Measurements from ENCODE around the gene IL18BP. TPM values are rescaled to one million over a fixed set of nuclear protein-coding genes. Genes with fewer than 3 reads are reported as not detected.

The IL18BP gene
- total RNA-seq, 1 donor from 2014 or later = 7.5 TPM

- Histone ChIP-seq H3K4me3 (no peak overlapping the region), H3K79me2 (ENCODE audit: low read depth) (no peaks in the 10 kb centered on the region), H3K4me1 (no peaks in the 10 kb centered on the region), H3K27me3 (no peaks in the 10 kb centered on the region), H3K36me3 (no peaks in the 10 kb centered on the region), H3K9ac (no peak overlapping the region), H3K4me2 (no peak overlapping the region), H3K27ac (no peak overlapping the region), H2AFZ (replicated peaks) (no peak overlapping the region), H3K9me3 (ENCODE audit: low read depth) (no peaks in the 10 kb centered on the region), H4K20me1 (ENCODE audit: low read depth) (peaks cover 23% of the 10 kb centered on the region), H3F3A (ENCODE audit: low read depth) (no peaks in the 10 kb centered on the region)
- Mint-ChIP-seq H3K27me3 (ENCODE audit: insufficient read depth, low read depth) (peaks cover 11% of the 10 kb centered on the region), H3K9me3 (no peaks in the 10 kb centered on the region), H3K27ac (no peak overlapping the region), H3K4me1 (no peaks in the 10 kb centered on the region), H3K36me3 (peaks cover 50% of the 10 kb centered on the region), H3K4me3 (no peak overlapping the region)
- DNase-seq (ENCODE audit: low spot score) = peak; percentile 49
- TF ChIP-seq CTCF (IDR thresholded peaks at IDR 0.05) = peak; percentile 44
- TF ChIP-seq EZH2phosphoT487 (IDR thresholded peaks at IDR 0.05) = no peak
- TF ChIP-seq EZH2 (IDR thresholded peaks at IDR 0.05) = no peak
Measured at GRCh38 chr11:72015511-72016061, 16.9 kb downstream of the IL18BP start.

GRCh38 chr11:72018171-72018570, 19.5 kb downstream of the IL18BP start:
- H3F3A ChIP-seq (ENCODE audit: low read depth) = no peaks in the 10 kb centered on the region
- H3K27ac ChIP-seq = no peak overlapping the region
- no peak overlapping the region for H3K4me2 ChIP-seq
- no peaks in the 10 kb centered on the region for H3K4me1 ChIP-seq
- H3K9ac ChIP-seq = no peak overlapping the region
- no peaks in the 10 kb centered on the region for H3K4me1 Mint-ChIP-seq
- no peak for DNase-seq (ENCODE audit: low spot score)
- no peaks in the 10 kb centered on the region for H3K9me3 Mint-ChIP-seq
- no peak overlapping the region for H3K4me3 Mint-ChIP-seq
- no peak overlapping the region for H3K27ac Mint-ChIP-seq
- TF ChIP-seq CTCF (IDR thresholded peaks at IDR 0.05) = no peak
- peaks cover 11% of the 10 kb centered on the region for H4K20me1 ChIP-seq (ENCODE audit: low read depth)
- no peaks in the 10 kb centered on the region for H3K27me3 ChIP-seq
- H3K36me3 Mint-ChIP-seq = peaks cover 48% of the 10 kb centered on the region
- peaks cover 6% of the 10 kb centered on the region for H3K27me3 Mint-ChIP-seq (ENCODE audit: insufficient read depth, low read depth)
- peaks cover 10% of the 10 kb centered on the region for H3K36me3 ChIP-seq
- no peak overlapping the region for H3K4me3 ChIP-seq
- H3K9me3 ChIP-seq (ENCODE audit: low read depth) = no peaks in the 10 kb centered on the region
- no peak overlapping the region for H2AFZ ChIP-seq (replicated peaks)
- no peaks in the 10 kb centered on the region for H3K79me2 ChIP-seq (ENCODE audit: low read depth)

GRCh38 chr11:72023335-72023734, 24.6 kb downstream of the IL18BP start:
- H3K27me3 Mint-ChIP-seq (ENCODE audit: insufficient read depth, low read depth) = peaks cover 5% of the 10 kb centered on the region
- H3K79me2 ChIP-seq (ENCODE audit: low read depth) = peaks cover 32% of the 10 kb centered on the region
- H3K4me1 Mint-ChIP-seq = peaks cover 10% of the 10 kb centered on the region
- DNase-seq (ENCODE audit: low spot score) = no peak
- peaks cover 28% of the 10 kb centered on the region for H3F3A ChIP-seq (ENCODE audit: low read depth)
- no peak overlapping the region for H3K4me3 Mint-ChIP-seq
- H3K9me3 Mint-ChIP-seq = no peaks in the 10 kb centered on the region
- peaks cover 25% of the 10 kb centered on the region for H3K36me3 Mint-ChIP-seq
- H3K9ac ChIP-seq = no peak overlapping the region
- no peaks in the 10 kb centered on the region for H3K9me3 ChIP-seq (ENCODE audit: low read depth)
- no peaks in the 10 kb centered on the region for H3K27me3 ChIP-seq
- H3K27ac Mint-ChIP-seq = no peak overlapping the region
- TF ChIP-seq EZH2 (IDR thresholded peaks at IDR 0.05) = no peak
- TF ChIP-seq CTCF (IDR thresholded peaks at IDR 0.05) = no peak
- TF ChIP-seq EZH2phosphoT487 (IDR thresholded peaks at IDR 0.05) = no peak
- no peak overlapping the region for H2AFZ ChIP-seq (replicated peaks)
- peaks cover 17% of the 10 kb centered on the region for H3K36me3 ChIP-seq
- H3K27ac ChIP-seq = no peak overlapping the region
- no peak overlapping the region for H3K4me2 ChIP-seq
- no peak overlapping the region for H3K4me3 ChIP-seq
- H3K4me1 ChIP-seq = no peaks in the 10 kb centered on the region
- peaks cover 33% of the 10 kb centered on the region for H4K20me1 ChIP-seq (ENCODE audit: low read depth)

Data from neural progenitor cell (in vitro differentiated cells).